ENCODE results near the gene NACC2. TPM values are rescaled to one million over a fixed set of nuclear protein-coding genes. Genes with fewer than 3 reads are reported as not detected.

NACC2 gene
- total and polyA plus RNA-seq, 9 of the 15 experiments (the other 6 are each of a cell fraction or from before 2014, with no cell fraction given), result 0.70 to 25.1 (median 5.6) TPM

GRCh38 chr9:136119061-136119882 lies 24.2 kb upstream of the NACC2 start (continued):
- 0 out of 2 replicates have a peak, but pooled peaks have one; percentile 44 for TF ChIP-seq ZNF609 (CRISPR knock-in tag; IDR thresholded peaks at IDR 0.05; ENCODE audit: borderline replicate concordance)
- TF ChIP-seq NUFIP1 (IDR thresholded peaks at IDR 0.05; ENCODE audit: partially characterized antibody), result no peak
- no peak for TF ChIP-seq SRSF3 (IDR thresholded peaks at IDR 0.05; ENCODE audit: insufficient read depth, low read length)
- no peak for TF ChIP-seq ZKSCAN3 (CRISPR knock-in tag; IDR thresholded peaks at IDR 0.05)
- no peak for TF ChIP-seq OTX1 (CRISPR knock-in tag; IDR thresholded peaks at IDR 0.05)
- TF ChIP-seq SMAD2 (IDR thresholded peaks at IDR 0.05; ENCODE audit: low read depth, low read length), result no peak
- 0 out of 2 replicates have a peak, but pooled peaks have one; percentile 16 for TF ChIP-seq POLR2AphosphoS5 (IDR thresholded peaks at IDR 0.05; ENCODE audit: control insufficient read depth, insufficient read depth, low read depth, low read length)
- TF ChIP-seq YY1 (IDR thresholded peaks at IDR 0.05; ENCODE audit: borderline replicate concordance in 1 of 3, control insufficient read depth in 1 of 3, extremely low read depth in 1 of 3, insufficient read depth in 3 of 3, insufficient read length in 1 of 3, insufficient replicate concordance in 2 of 3, low read depth in 1 of 3, low read length in 2 of 3), result peak in 1 of 3 experiments; percentile 5
- TF ChIP-seq POLR2G (IDR thresholded peaks at IDR 0.05; ENCODE audit: low read depth, low read length), result peak; percentile 90
- 0 out of 2 replicates have a peak, but pooled peaks have one; percentile 47 for TF ChIP-seq ZNF143 (CRISPR knock-in tag; IDR thresholded peaks at IDR 0.05)
- TF ChIP-seq TOE1 (IDR thresholded peaks at IDR 0.05; ENCODE audit: borderline replicate concordance), result no peak
- 0 out of 2 replicates have a peak, but pooled peaks have one; percentile 61 for TF ChIP-seq TOE1 (CRISPR knock-in tag; IDR thresholded peaks at IDR 0.05; ENCODE audit: borderline replicate concordance, low read depth)
- peak; percentile 4 for TF ChIP-seq POLR2B (IDR thresholded peaks at IDR 0.05; ENCODE audit: low read depth, partially characterized antibody)
- peak; percentile 12; the same call in 1 of the 2 replicates for TF ChIP-seq ZFX (CRISPR knock-in tag; IDR thresholded peaks at IDR 0.05)
- 0 out of 2 replicates have a peak, but pooled peaks have one; percentile 29 for TF ChIP-seq MBD2 (IDR thresholded peaks at IDR 0.05; ENCODE audit: borderline replicate concordance, low read depth)
- peak; percentile 75 for TF ChIP-seq FIP1L1 (IDR thresholded peaks at IDR 0.05; ENCODE audit: low read depth, low read length, poor library complexity, severe bottlenecking)
- no peak for TF ChIP-seq TCFL5 (CRISPR knock-in tag; conservative IDR thresholded peaks at IDR 0.05)
- peak; percentile 39; the same call in 1 of the 2 replicates for TF ChIP-seq SP1 (CRISPR knock-in tag; IDR thresholded peaks at IDR 0.05)
- TF ChIP-seq L3MBTL2 (IDR thresholded peaks at IDR 0.05), result peak; percentile 11
- peak in 1 of 2 experiments; percentile 71; a peak in 2 of 4 replicates for TF ChIP-seq MAZ (CRISPR knock-in tag; conservative IDR thresholded peaks at IDR 0.05 in 1 of 2, IDR thresholded peaks at IDR 0.05 in 1 of 2)
- TF ChIP-seq ATF7 (IDR thresholded peaks at IDR 0.05), result 0 out of 2 replicates have a peak, but pooled peaks have one; percentile 8

Data from K562 (cell line).